IPS-11a (cell line): Measurements from ENCODE around the gene EFHC1.

Experiments used
- H3K4me3 ChIP-seq: one replicate; pipeline ENCODE4 v1.5.1; 2013; ENCODE audit warnings: low read depth, low read length, control low read depth

Gene EFHC1

DNA sequence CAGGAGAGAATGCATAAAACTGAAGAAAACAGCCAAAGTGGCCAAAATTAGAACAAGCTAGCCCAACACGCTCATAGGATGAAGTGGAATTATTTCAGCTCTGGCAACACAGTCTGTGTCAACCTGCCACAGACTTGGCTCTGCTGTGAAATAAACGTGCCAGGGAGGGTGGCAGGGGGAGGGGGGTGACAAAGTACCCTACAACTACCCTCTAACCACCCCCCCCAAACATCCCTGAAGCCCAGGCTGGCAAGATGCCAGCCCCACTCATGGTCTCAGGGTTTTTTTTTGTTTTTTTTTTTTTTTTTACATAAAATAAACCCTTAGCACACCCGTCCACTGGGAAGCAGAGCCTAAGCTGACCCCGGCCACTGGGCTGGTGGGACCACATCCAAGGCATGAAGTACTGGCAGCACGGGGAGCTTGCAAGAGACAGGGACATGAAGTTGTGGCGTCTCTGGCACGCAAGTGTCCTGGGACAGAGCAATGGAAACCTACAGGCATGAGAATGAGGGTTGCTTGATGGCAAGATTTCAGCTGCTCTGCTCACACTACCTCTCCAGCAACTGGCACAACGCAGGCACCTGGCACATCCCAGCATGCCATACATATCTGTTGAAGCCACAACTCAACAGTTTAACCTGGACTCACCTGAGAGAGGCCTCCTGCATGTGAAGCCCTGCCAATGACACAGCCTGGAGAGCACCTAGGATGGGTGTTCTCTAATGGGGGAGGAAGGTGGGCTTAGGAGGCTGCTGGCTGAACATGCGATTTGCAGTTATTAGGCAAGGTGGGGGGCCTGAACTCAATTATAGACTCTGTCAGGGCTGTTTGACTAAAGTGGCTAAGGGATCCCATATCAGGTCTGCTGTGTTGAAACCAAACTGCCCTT is 80.3 kb downstream of the EFHC1 start:
- no peak overlapping the region for H3K4me3 ChIP-seq

DNA sequence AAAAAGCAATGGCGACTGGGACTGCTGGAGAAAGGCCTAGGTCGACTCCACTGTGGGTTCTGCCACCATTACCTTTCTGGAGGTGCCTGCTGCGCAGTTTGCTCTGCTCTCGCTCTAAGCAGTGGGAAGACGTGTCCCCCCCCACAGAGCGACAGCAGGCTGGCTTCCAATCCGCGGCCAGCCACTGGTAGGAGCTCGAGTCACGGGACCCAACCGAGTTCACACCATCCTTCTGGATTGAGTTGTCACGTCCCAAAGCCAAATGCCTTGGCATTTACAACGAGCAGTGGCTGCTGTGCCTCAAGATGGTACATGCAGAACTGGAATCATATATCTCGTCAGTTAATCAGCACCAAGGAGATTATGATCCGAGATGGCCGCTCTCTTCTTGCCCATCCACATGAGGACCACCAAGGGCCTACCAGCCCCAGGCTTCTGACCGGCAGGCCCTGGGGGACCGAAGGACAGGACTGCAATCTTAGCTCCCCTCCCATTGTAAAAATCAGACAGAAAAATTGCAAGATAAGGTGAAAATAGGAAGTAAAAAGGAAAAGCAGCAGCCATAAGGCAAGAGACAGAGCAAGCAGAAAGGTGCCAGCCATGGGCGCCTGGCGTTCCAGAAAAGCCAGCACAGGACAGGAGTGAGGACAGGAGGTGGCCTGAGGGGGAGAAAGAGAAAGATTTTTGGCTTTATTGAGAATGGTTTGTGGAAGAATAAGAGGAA is 82.3 kb downstream of the EFHC1 start:
- H3K4me3 ChIP-seq, result no peak overlapping the region

DNA sequence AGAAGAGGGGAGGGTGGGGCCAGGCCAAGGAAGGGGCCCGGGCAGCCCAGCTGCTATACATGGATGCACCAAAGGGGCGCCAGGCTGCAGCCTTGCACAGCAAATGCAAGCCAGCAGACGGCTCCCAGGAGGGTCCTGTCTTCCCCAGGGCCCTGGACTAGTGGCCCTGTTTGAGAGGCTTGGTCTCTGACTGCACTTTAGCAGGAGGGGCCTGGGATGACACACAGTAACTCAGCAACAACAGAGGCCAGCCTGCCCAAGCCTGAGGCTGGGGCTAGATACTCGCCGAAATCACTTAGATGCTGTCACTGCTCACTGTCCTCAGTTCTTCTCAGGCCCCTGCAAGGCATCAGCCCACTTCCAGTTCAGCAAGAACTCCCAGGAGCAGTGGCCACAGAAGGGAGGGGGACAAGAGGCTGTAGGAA is 83.2 kb downstream of the EFHC1 start:
- no peak overlapping the region for H3K4me3 ChIP-seq

DNA sequence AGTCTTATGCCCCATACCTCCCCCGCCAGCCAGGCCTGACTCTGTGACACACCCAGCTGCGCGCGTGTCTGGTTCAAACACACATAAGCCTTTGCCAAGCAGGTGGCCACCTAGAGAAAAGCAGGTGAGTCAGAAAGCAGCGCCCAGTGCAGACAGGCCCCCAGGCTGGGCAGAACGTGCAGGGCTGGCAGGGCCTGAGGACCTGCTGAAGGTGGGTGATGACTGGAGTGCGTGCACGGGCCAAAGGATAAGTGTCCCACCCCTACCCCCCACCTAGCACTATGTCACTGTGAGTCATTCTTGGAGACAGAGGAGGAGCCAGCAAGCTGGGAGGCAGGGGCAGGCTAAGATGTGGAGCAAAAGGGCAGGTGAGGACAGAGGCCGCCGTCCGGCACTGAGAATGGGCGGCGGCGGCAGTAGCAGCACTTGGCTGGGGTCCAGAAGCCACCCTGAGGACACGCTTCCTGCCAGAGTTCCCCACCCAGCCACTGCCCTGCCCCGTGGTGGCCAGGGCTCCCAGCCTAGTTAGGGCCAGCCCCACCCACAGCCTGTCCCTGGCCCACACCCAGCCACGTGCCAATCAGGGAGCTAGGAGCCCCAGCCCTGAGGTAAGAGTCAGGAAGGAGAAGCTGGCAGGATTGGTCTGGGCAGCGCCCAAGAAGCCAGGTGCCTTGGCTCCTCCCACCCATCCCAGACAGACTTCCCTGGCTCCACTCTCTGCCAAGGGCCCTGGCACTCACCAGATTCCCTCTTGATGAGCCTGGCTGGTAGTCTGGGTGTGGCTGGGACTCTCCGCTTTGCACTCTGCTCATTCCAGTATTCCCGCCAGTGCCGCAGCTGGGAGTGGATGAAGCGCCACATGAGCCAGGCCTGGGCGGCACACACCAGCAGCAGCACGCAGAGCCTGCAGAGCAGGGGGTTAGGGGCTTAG is 84.0 kb downstream of the EFHC1 start:
- no peak overlapping the region for H3K4me3 ChIP-seq

DNA sequence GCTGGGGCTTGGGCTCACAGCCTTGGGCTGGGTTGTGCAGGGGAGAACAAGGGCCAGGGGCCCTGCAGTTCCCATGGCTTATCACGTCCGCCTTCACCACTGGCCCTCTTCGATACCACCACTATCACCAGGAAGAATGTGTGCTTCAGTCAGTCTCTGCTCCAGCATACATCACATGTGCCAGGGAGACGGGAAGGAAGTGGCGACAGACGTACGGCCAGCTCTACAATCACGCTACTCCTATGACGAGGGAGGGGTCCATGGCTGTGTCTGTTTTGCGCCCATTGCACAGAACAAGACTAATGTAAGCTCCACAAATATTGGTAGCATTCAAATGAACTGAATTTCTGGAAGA is 84.6 kb downstream of the EFHC1 start:
- no peak overlapping the region for H3K4me3 ChIP-seq

DNA sequence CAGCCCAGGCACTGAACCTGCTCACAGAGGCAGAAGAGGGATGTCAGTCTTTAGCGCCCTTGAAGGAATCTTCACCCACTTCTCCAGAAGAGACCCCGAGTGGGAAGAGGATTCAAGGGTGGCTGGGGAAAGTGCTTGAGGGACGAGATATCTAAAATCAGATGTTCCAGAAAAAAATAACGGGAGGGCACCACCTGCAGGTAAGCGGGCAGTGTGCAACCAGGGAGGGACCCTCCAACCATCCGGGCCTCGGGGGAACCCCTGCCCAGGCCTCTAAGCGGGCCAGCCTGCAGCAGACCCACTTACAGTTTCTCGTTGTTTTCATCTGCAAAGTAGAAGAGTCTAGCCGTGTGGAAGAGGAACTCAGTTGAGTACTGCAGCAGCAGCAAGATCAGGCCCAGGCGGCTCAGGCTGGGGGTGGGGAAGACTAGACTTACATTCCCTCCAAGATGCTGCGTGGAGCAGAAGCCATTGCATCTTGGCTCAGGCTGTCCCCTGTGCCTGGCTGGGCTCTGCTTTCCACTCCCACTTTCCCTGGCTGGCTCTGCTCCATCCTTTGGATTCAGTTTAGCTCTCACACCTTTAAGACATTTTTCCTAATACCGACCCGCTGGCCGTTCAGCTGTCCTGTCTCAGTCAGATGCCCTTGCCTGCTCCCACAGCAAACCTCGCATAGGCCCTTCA is 85.7 kb downstream of the EFHC1 start:
- H3K4me3 ChIP-seq, result no peak overlapping the region

DNA sequence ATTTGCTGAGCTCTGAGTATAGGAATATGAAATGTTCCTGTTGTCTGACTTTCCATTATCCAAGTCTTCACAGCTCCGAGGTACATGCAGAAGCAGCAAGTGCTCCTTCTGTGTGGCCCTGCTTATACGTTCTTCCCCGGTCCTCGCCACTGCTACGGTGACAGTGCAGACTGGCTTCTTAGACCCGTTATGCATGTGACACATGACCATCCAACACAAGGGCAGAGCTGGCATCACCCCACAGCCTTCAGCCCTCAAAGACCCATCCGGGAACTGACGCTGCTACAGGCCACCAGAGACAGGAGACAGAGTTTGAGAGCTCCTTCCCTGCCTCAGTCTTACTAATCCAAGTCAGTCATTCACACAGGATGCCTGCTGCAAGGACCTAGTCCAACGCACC is 86.3 kb downstream of the EFHC1 start:
- H3K4me3 ChIP-seq, result no peak overlapping the region

DNA sequence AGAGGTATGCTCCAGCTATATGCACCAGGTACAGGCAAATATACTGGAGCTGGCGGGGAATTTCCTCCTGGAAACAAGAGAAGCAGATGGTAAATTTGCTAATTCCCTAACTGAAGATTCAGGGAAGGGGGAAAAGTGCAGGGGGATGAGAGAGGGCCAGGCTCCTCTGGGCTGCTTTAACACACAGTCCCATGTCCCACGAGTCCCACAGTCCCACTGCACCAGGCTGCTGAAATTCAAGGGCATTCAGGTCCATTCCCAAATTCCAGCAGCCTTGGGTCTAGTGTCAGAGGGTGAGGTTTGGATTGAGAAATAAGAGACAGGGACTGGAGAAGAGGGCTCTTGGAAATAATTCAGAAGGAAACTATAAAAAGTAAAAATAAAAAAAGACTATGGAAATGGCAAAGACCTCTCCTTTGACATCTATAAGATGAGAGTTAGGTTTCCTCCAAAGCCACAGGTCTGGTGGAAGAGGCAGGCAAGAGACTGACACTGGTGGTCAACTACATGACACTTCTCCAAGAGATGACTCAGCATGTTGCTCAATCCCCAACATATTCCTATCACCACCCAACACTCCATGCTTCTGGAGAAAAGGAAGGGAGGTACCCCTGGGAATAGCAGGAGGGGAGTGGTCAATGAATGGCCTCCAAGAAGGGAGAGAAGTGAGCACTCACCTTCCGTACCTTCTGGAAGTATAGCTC is 87.6 kb downstream of the EFHC1 start:
- H3K4me3 ChIP-seq, result no peak overlapping the region

DNA sequence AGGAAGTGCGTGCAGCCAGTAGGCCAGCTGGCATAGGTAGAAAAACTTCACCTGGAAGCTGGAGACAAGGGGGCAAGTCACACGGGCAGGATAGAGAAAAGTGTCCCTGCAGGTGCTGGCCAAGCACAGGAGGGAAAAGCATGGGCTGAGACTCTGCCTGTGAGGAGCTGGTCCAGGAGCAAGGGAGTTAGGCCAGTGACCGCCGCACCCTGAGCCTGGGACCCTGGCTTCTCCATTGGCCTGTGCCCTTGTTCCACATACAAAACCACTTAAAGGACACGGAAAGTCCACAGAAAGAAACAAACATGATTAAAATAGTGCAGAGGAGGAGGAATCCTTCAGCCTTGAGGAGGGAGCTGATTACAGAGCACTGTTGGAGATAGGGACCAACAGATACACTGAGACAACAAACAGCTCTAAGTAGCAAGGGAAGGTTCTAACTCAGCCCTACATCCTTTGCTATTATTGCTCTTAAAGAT is 88.2 kb downstream of the EFHC1 start:
- no peak overlapping the region for H3K4me3 ChIP-seq

DNA sequence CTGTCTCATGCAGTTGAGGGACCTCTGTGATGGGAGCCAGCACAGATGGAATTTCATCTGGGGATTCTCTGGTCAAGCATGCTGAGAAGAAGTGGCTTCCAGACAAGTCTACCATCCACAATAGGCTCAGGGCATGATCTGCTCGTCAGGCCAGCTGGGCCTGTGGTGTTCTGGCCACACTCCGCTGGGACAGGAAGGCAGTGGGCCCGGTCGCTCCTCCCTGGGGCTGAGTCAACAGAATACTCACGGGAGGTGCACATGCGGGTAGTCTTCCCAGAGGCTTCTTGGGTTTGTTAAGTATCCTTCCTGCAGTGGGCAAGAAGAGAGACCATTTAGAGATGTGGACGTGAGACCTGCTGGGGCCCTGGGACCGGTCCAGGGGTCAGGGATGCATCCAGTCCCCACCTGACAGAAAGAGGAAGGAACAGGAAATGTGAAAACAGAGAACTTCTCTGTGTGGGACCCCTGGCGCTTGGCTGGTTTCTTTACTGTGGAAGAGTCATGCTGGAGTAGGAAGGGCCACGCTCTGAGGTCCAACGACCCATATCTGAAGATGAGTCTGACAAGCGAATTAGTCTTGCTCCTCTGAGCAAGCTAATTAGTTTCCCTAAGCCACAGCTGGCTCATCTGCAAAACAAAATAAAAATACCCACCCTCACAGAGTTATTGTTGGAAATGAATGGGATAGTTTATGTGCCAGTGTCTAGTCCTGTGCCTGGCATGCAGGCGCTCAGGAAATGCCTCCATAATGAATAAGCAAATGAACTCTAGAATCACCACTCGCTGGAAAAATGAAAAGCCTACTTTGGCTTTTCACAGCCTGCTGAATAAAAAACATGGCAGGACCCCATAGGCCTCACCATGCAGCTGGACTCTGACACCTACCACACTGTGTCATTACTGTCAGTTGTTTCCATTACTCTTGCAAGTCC is 89.4 kb downstream of the EFHC1 start:
- no peak overlapping the region for H3K4me3 ChIP-seq

DNA sequence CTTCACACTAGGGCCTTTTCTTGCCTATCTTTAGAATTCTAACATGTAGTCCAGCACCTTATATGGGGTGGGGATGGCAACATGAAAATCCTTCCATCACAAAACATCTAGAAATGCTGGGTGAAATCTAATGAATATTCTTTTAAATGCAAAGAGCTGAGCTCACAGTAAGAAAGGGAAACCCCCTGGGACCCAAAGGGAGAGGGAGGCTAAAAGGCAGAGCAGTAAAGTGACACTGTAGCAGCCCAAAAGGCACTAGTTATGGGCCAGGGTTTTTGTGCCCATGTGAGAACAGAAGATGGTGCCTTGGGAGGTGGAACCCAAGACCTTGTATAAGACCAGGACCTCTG is 90.0 kb downstream of the EFHC1 start:
- no peak overlapping the region for H3K4me3 ChIP-seq

DNA sequence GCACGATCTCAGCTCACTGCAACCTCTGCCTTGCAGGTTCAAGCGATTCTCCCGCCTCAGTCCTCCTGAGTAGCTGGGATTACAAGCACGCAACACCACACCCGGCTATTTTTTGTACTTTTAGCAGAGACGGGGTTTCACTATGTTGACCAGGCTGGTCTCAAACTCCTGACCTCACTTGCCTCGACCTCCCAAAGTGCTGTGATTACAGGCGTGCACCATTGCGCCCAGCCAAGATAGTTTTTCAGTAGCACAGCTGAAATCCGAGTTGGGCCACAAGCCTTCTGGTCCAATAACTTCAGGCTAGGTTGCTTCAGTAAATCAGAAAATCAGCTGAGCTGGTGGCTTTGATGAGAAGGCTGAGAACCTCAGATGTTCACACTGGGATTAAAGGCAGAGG is 91.0 kb downstream of the EFHC1 start:
- no peak overlapping the region for H3K4me3 ChIP-seq

DNA sequence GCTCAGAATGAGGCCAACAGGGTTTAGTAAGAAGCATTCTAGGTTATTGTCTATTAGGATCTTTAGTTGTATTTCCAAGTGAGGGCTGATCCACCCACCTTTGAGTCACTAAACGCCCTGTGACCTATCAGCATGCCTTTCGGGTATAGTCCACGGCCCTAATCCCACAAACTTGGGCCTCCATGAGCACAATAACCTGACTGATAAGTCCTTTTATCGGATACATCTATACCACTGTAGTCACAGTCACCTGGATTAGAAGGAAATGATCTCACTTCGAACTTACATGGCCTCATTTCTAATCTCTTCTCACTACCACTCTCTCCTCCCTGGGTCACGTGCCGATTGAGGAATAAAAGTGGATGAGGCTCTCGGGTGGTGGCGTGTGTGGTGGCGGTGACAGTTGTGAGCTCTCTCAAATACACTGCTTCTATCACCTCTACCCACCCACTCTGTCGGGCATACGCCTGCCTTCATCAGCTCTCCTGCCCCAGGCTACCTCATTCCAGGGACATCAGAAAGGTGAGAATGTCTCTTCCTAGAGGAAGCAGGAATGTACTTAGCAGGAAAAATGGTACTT is 91.5 kb downstream of the EFHC1 start:
- no peak overlapping the region for H3K4me3 ChIP-seq

DNA sequence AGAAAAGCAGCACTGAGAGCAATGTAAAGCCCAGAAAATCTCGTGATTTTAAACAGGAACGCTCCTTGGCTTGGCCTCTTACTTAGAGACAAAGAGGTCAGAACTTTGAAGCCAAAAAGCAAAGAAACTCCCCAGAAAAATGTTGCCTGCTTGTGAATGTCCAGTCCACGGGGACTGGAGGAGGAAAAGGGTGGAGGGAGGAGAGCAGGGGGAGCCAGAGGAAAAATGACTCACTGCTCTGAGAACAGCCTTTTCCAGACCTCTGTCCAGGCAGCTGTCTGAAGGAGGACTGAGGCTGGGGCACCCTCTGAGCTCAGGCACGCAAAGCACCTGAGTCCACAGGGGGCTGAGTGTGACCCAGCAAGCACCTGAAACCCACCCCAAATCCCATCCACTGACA is 92.1 kb downstream of the EFHC1 start:
- no peak overlapping the region for H3K4me3 ChIP-seq

DNA sequence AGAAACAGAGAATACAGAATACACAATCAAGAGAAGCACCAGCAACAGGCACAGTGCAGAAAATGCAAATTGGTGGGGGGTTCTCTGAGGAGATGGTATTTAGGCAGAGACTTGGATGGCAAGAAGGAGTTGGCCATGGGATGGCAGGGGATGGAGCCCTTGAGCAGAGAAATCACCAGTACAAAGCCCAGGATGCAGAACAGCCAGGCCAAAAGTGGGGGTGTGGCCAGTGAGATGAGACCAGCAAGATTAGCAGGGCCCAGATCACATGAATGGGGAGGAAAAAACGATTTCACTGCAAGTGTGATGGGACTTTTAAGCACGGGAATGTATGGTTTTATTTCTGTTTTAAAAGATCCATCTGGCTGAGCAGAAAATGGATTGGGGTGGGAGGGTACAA is 93.3 kb downstream of the EFHC1 start:
- H3K4me3 ChIP-seq, result no peak overlapping the region

DNA sequence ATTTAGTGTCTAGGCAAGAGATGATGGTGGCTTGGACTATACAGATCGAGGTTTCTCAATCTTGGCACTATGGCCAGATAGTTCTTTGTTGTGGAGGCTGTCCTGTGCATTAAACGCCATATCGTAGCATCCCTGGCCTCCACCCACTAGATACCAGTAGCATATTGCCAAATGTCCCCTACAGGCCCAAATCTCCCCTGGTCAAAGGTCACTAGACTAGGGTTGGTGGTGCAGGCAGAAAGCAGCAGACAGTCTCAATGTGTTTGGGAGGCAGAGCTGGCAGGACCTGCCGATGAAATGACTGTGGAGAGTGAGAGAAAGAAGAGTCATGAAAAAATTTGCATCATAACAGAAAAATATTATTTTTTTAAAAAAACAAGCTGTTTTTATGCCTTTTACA is 93.8 kb downstream of the EFHC1 start:
- no peak overlapping the region for H3K4me3 ChIP-seq

DNA sequence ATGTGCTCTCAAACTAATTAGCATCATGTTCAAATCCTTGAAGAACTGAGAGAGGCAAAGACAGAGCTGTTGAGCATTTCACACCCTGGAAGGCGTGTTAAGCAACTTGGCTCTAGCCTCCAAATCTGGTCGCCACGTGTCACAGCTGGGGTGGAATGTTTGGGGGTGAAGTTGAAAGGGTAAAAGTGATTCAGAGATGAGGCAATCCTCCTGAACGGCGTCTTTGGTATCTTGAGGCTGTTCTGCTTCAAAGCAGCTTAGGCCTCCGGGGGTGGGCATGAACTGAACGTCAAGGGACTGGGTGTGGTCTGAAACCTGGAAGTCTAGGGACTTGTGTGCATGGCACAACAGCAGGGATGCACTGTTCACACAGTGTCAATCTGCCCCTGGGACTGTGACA is 94.4 kb downstream of the EFHC1 start:
- no peak overlapping the region for H3K4me3 ChIP-seq

DNA sequence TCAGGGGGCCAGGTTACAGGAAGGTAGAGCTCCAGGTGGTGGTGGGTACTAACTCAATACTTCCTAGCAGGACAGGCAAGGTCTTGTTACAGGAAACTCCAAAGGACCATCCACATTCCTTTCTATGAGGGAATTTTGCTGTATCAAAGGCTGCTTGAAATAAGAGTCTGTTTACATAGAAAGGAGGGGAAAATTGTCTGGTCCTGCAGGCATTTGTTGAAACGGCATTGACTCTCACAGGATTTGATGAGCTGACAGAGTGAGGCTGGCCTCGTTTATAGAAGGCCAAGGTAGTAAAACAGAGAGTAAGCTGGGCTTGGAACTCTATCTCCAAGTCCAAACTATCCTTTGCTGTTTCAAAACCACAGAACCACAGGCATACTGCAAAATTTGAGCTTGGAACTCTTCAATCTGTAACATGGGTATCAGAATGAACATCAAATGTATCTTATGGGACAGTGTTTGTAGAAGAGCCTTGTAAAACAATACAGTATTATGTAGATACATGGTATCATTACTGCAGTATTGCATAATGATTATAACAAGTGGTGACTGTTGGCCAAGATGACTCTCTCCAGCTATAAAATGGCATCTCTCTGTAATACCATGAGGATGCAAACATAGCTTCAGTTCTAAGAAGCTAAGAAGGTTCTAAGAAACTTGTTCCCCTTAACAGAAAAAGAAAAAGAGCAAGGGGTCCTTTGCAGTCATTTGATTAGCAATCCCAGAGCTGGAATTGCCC is 95.2 kb downstream of the EFHC1 start:
- no peak overlapping the region for H3K4me3 ChIP-seq
